ENCODE data around the gene TAF1A. TPM values are rescaled to one million over a fixed set of nuclear protein-coding genes. Genes with fewer than 3 reads are reported as not detected.

The TAF1A gene
- total RNA-seq, 2 donors from 2014 or later, result 5.1 to 5.6 TPM

- Histone ChIP-seq H3K9me3 (no peaks in the 10 kb centered on the region), H3K4me3 (no peak overlapping the region), H3K4me1 (no peaks in the 10 kb centered on the region), H3K9ac (ENCODE audit: low read depth in 2 of 2, low read length in 2 of 2) (no peak overlapping the region), H3K27me3 (no peaks in the 10 kb centered on the region), H3K27ac (no peak overlapping the region), H3K36me3 (no peaks in the 10 kb centered on the region)
- no peak for DNase-seq
- intact Hi-C loops (cut with DNase I), result loop anchor here (5.0 kb wide), 1 partner anchor 40 kb away; no protein-coding TSS in a partner anchor
- TF ChIP-seq CTCF (IDR thresholded peaks at IDR 0.05), result no peak
These were observed 7.5 kb downstream of the TAF1A start for GRCh38 chr1:222582099-222582774.

- Histone ChIP-seq H3K4me1 (no peaks in the 10 kb centered on the region), H3K9ac (ENCODE audit: low read depth in 2 of 2, low read length in 2 of 2) (no peak overlapping the region), H3K27me3 (no peaks in the 10 kb centered on the region), H3K9me3 (no peaks in the 10 kb centered on the region), H3K36me3 (no peaks in the 10 kb centered on the region), H3K4me3 (no peak overlapping the region), H3K27ac (no peak overlapping the region)
- no peak for TF ChIP-seq CTCF (IDR thresholded peaks at IDR 0.05)
- intact Hi-C loops (cut with DNase I), result no loop called here
- no peak for DNase-seq
These were observed 10.4 kb downstream of the TAF1A start for GRCh38 chr1:222579316-222579715.

- Histone ChIP-seq H3K9me3 (no peaks in the 10 kb centered on the region), H3K27ac (no peak overlapping the region), H3K36me3 (no peaks in the 10 kb centered on the region), H3K4me3 (no peak overlapping the region), H3K4me1 (no peaks in the 10 kb centered on the region), H3K9ac (ENCODE audit: low read depth in 2 of 2, low read length in 2 of 2) (no peak overlapping the region), H3K27me3 (no peaks in the 10 kb centered on the region)
- intact Hi-C loops (cut with DNase I), result no loop called here
- DNase-seq, result no peak
- no peak for TF ChIP-seq CTCF (IDR thresholded peaks at IDR 0.05)
These were observed 18.9 kb downstream of the TAF1A start for GRCh38 chr1:222570837-222571236.

- Histone ChIP-seq H3K4me1 (no peaks in the 10 kb centered on the region), H3K27ac (no peak overlapping the region), H3K4me3 (no peak overlapping the region), H3K9me3 (no peaks in the 10 kb centered on the region), H3K9ac (ENCODE audit: low read depth in 2 of 2, low read length in 2 of 2) (no peak overlapping the region), H3K36me3 (no peaks in the 10 kb centered on the region), H3K27me3 (no peaks in the 10 kb centered on the region)
- intact Hi-C loops (cut with DNase I), result no loop called here
- TF ChIP-seq CTCF (IDR thresholded peaks at IDR 0.05), result no peak
- no peak for DNase-seq
These were observed 28.1 kb downstream of the TAF1A start for GRCh38 chr1:222561656-222562055.

- H3K9ac ChIP-seq (ENCODE audit: low read depth in 2 of 2, low read length in 2 of 2), result no peak overlapping the region
- no peaks in the 10 kb centered on the region for H3K36me3 ChIP-seq
- no peak for DNase-seq
- no peaks in the 10 kb centered on the region for H3K27me3 ChIP-seq
- H3K9me3 ChIP-seq, result no peaks in the 10 kb centered on the region
- H3K4me3 ChIP-seq, result no peak overlapping the region
- H3K27ac ChIP-seq, result no peak overlapping the region
- TF ChIP-seq CTCF (IDR thresholded peaks at IDR 0.05), result no peak
- intact Hi-C loops (cut with DNase I), result no loop called here
- no peaks in the 10 kb centered on the region for H3K4me1 ChIP-seq
These were observed 32.2 kb downstream of the TAF1A start for GRCh38 chr1:222557574-222557973.

Data from colonic mucosa (tissue), 4 donors.